DND-41 (cell line): Measurements from ENCODE around the gene ZDHHC20.
A peak's percentile ranks its signal among the peaks of the same experiment; 100 is the strongest.

Experiments used
- ATAC-seq: fragments of 200-7000 bp; cut with Tn5 transposase; 3 replicates; pipeline ENCODE4 v1.9.1; 2021; ENCODE audit warnings: low read depth; ENCODE audit not compliant: insufficient read depth
- DNase-seq: peaks from one replicate; pipeline ENCODE4 v3.0.0-alpha.2; 2020
- H2AFZ ChIP-seq: 2 replicates; pipeline ENCODE4 v1.6.0; 2012; ENCODE audit warnings: low read depth, low read length
- H3K27ac ChIP-seq: 2 replicates; pipeline ENCODE4 v1.5.1; 2012; ENCODE audit warnings: low read length, inconsistent platforms
- H3K27me3 ChIP-seq: fragments of 200-600 bp; sonication (generic); 2 replicates; pipeline ENCODE4 v1.6.0; 2012; ENCODE audit warnings: low read length, mild to moderate bottlenecking, inconsistent platforms; ENCODE audit not compliant: insufficient read depth, poor library complexity
- H3K36me3 ChIP-seq: 2 replicates; pipeline ENCODE4 v1.5.1; 2012; ENCODE audit warnings: low read length, inconsistent platforms; ENCODE audit not compliant: insufficient read depth
- H3K4me1 ChIP-seq: 2 replicates; pipeline ENCODE4 v1.5.1; 2012; ENCODE audit warnings: mild to moderate bottlenecking, low read length; ENCODE audit not compliant: insufficient read depth
- H3K4me2 ChIP-seq: 2 replicates; pipeline ENCODE4 v1.6.0; 2012; ENCODE audit warnings: mild to moderate bottlenecking, moderate library complexity, low read length, inconsistent platforms; ENCODE audit not compliant: insufficient read depth
- H3K4me3 ChIP-seq, 2 experiments: fragments of 200-600 bp in 1 of 2; shearing (Covaris generic) in 1 of 2; 2 replicates each; pipeline ENCODE4 v1.5.1; 2012 to 2016; ENCODE audit warnings: inconsistent platforms in 2 of 2, low read length in 2 of 2, mild to moderate bottlenecking in 2 of 2, low read depth in 1 of 2, moderate library complexity in 1 of 2
- H3K79me2 ChIP-seq: 2 replicates; pipeline ENCODE4 v1.6.0; 2012; ENCODE audit warnings: low read length, inconsistent platforms; ENCODE audit not compliant: insufficient read depth
- H3K9ac ChIP-seq: 2 replicates; pipeline ENCODE4 v1.6.0; 2012; ENCODE audit warnings: low read depth, mild to moderate bottlenecking, inconsistent platforms, low read length, moderate library complexity
- H3K9me3 ChIP-seq: 2 replicates; pipeline ENCODE4 v1.5.1; 2012; ENCODE audit warnings: low read length, moderate library complexity, mild to moderate bottlenecking, inconsistent platforms; ENCODE audit not compliant: insufficient read depth, severe bottlenecking
- H4K20me1 ChIP-seq: 2 replicates; pipeline ENCODE4 v1.6.0; 2012; ENCODE audit warnings: low read length; ENCODE audit not compliant: insufficient read depth
- EZH2 ChIP-seq: IDR thresholded peaks from 3 replicates; pipeline ENCODE4 v1.6.1; 2012; ENCODE audit warnings: borderline replicate concordance, low read depth, mild to moderate bottlenecking, moderate library complexity, low read length, inconsistent platforms; ENCODE audit not compliant: severe bottlenecking
- TF ChIP-seq, protein P1 (sequence below): IDR thresholded peaks from 2 replicates; pipeline ENCODE4 v1.5.1; 2012; ENCODE audit warnings: borderline replicate concordance, low read length, moderate library complexity, mild to moderate bottlenecking; ENCODE audit not compliant: poor library complexity, severe bottlenecking; ENCODE audit errors: extremely low read depth

The ZDHHC20 gene

GRCh38 chr13:21348488-21349120 is 110.5 kb downstream of the ZDHHC20 start:
- peaks cover under 1% of the 10 kb centered on the region for H3K79me2 ChIP-seq
- no peak overlapping the region for H2AFZ ChIP-seq
- H3K4me3 ChIP-seq: no peak overlapping the region
- H3K4me2 ChIP-seq: no peak overlapping the region
- no peak overlapping the region for H3K9ac ChIP-seq
- no peaks in the 10 kb centered on the region for H3K36me3 ChIP-seq
- H3K9me3 ChIP-seq: no peaks in the 10 kb centered on the region
- H3K27me3 ChIP-seq: no peaks in the 10 kb centered on the region
- H3K27ac ChIP-seq: no peak overlapping the region
- TF ChIP-seq, protein P1, sequence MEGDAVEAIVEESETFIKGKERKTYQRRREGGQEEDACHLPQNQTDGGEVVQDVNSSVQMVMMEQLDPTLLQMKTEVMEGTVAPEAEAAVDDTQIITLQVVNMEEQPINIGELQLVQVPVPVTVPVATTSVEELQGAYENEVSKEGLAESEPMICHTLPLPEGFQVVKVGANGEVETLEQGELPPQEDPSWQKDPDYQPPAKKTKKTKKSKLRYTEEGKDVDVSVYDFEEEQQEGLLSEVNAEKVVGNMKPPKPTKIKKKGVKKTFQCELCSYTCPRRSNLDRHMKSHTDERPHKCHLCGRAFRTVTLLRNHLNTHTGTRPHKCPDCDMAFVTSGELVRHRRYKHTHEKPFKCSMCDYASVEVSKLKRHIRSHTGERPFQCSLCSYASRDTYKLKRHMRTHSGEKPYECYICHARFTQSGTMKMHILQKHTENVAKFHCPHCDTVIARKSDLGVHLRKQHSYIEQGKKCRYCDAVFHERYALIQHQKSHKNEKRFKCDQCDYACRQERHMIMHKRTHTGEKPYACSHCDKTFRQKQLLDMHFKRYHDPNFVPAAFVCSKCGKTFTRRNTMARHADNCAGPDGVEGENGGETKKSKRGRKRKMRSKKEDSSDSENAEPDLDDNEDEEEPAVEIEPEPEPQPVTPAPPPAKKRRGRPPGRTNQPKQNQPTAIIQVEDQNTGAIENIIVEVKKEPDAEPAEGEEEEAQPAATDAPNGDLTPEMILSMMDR: no peak
- no peak for TF ChIP-seq EZH2
- ATAC-seq (no peak), DNase-seq (no peak)
- H4K20me1 ChIP-seq: no peaks in the 10 kb centered on the region
- peaks cover 17% of the 10 kb centered on the region for H3K4me1 ChIP-seq

- Histone ChIP-seq H3K4me2 (no peak overlapping the region), H3K9ac (no peak overlapping the region), H3K4me1 (peaks cover 24% of the 10 kb centered on the region), H3K27ac (no peak overlapping the region), H3K9me3 (no peaks in the 10 kb centered on the region), H4K20me1 (no peaks in the 10 kb centered on the region), H3K27me3 (no peaks in the 10 kb centered on the region), H3K36me3 (no peaks in the 10 kb centered on the region), H3K79me2 (peaks cover 8% of the 10 kb centered on the region), H3K4me3 (no peak overlapping the region), H2AFZ (no peak overlapping the region)
- ATAC-seq: no peak
- TF ChIP-seq, protein P1: no peak
- no peak for TF ChIP-seq EZH2
- DNase-seq: no peak
Measured at GRCh38 chr13:21347753-21348318, 111.3 kb downstream of the ZDHHC20 start.

GRCh38 chr13:21344662-21345176 is 114.4 kb downstream of the ZDHHC20 start:
- Histone ChIP-seq H3K9me3 (no peaks in the 10 kb centered on the region), H3K27ac (peak overlapping the region; percentile 95), H2AFZ (peak overlapping the region; percentile 87), H3K9ac (peak overlapping the region; percentile 71), H4K20me1 (no peaks in the 10 kb centered on the region), H3K4me2 (peak overlapping the region; percentile 79), H3K4me1 (peaks cover 34% of the 10 kb centered on the region), H3K36me3 (no peaks in the 10 kb centered on the region), H3K27me3 (no peaks in the 10 kb centered on the region), H3K79me2 (peaks cover 19% of the 10 kb centered on the region), H3K4me3 (peak overlapping the region; percentile 20 to 61; a peak in 3 of 4 replicates)
- peak; percentile 86 for ATAC-seq
- no peak for TF ChIP-seq EZH2
- TF ChIP-seq, protein P1: peak; percentile 20
- DNase-seq: peak; percentile 81
